Measurements from ENCODE around the gene COL23A1.

The COL23A1 gene

GRCh38 chr5:178431063-178431781, 159.0 kb downstream of the COL23A1 start:
- no peak for DNase-seq

- DNase-seq, result no peak
Observed at GRCh38 chr5:178430186-178431062, 159.8 kb downstream of the COL23A1 start.

GRCh38 chr5:178429491-178430185, 160.6 kb downstream of the COL23A1 start:
- no peak for DNase-seq

- no peak for DNase-seq
Observed at GRCh38 chr5:178429156-178429468, 161.1 kb downstream of the COL23A1 start.

- no peak for DNase-seq
Observed at GRCh38 chr5:178428341-178429155, 161.6 kb downstream of the COL23A1 start.

GRCh38 chr5:178427576-178428197, 162.5 kb downstream of the COL23A1 start:
- no peak for DNase-seq

GRCh38 chr5:178426326-178427130, 163.7 kb downstream of the COL23A1 start:
- DNase-seq, result no peak

- DNase-seq, result no peak
Observed at GRCh38 chr5:178425621-178426068, 164.5 kb downstream of the COL23A1 start.

GRCh38 chr5:178424810-178425177, 165.4 kb downstream of the COL23A1 start:
- no peak for DNase-seq

- DNase-seq, result no peak
Observed at GRCh38 chr5:178423901-178424809, 166.0 kb downstream of the COL23A1 start.

GRCh38 chr5:178423431-178423830, 166.8 kb downstream of the COL23A1 start:
- no peak for DNase-seq

GRCh38 chr5:178422400-178422775, 167.8 kb downstream of the COL23A1 start:
- no peak for DNase-seq

- no peak for DNase-seq
Observed at GRCh38 chr5:178421699-178422399, 168.3 kb downstream of the COL23A1 start.

- DNase-seq, result no peak
Observed at GRCh38 chr5:178421128-178421527, 169.1 kb downstream of the COL23A1 start.

- DNase-seq, result no peak
Observed at GRCh38 chr5:178420354-178420781, 169.8 kb downstream of the COL23A1 start.

- no peak for DNase-seq
Observed at GRCh38 chr5:178419651-178420050, 170.5 kb downstream of the COL23A1 start.

- DNase-seq, result no peak
Observed at GRCh38 chr5:178419196-178419595, 171.0 kb downstream of the COL23A1 start.

GRCh38 chr5:178418471-178419010, 171.7 kb downstream of the COL23A1 start:
- DNase-seq, result no peak

- DNase-seq, result no peak
Observed at GRCh38 chr5:178418031-178418430, 172.2 kb downstream of the COL23A1 start.

All from NCI-H2107 (cell line).